GM12878 (cell line): ENCODE measurements around the gene SKAP1. TPM values are rescaled to one million over a fixed set of nuclear protein-coding genes. Genes with fewer than 3 reads are reported as not detected.

ENCODE experiments used
- BCL3 ChIP-seq: IDR thresholded peaks from 2 replicates; pipeline ENCODE4 v1.6.1; 2011; ENCODE audit warnings: borderline replicate concordance, low read depth, mild to moderate bottlenecking, moderate library complexity, low read length; ENCODE audit not compliant: insufficient read depth, poor library complexity, severe bottlenecking
- NFIC ChIP-seq: IDR thresholded peaks from 2 replicates; pipeline ENCODE4 v1.6.1; 2012; ENCODE audit warnings: low read depth, mild to moderate bottlenecking, inconsistent platforms, low read length, moderate library complexity
- POLR2A ChIP-seq: IDR thresholded peaks from 2 replicates; pipeline ENCODE4 v1.6.1; 2011; ENCODE audit warnings: low read depth, mild to moderate bottlenecking, low read length
- PRDM15 ChIP-seq: fragments of 450-650 bp; formaldehyde crosslinking; IDR thresholded peaks from 2 replicates; pipeline ENCODE4 v1.4.0; 2020; ENCODE audit warnings: mild to moderate bottlenecking, moderate library complexity
- RAD21 ChIP-seq: IDR thresholded peaks from 2 replicates; pipeline ENCODE4 v1.6.1; 2011; ENCODE audit warnings: mild to moderate bottlenecking, low read depth, low read length, moderate library complexity; ENCODE audit not compliant: insufficient read depth
- SMAD5 ChIP-seq: IDR thresholded peaks from 2 replicates; pipeline ENCODE4 v1.6.1; 2016; ENCODE audit warnings: antibody characterized with exemption, low read depth
- USF2 ChIP-seq: IDR thresholded peaks from 2 replicates; pipeline ENCODE4 v1.6.1; 2011; ENCODE audit warnings: low read depth, low read length, improper control_type of control experiment, borderline replicate concordance
- ZBTB11 ChIP-seq: fragments of 450-650 bp; formaldehyde crosslinking; IDR thresholded peaks from 2 replicates; pipeline ENCODE4 v1.5.0; 2022; ENCODE audit warnings: mild to moderate bottlenecking, missing genetic modification characterization
- ZNF207 ChIP-seq: fragments of 450-650 bp; IDR thresholded peaks from 2 replicates; pipeline ENCODE4 v1.6.1; 2014; ENCODE audit warnings: antibody characterized with exemption, mild to moderate bottlenecking, borderline replicate concordance
- polyA plus RNA-seq, 11 experiments: library from polyadenylated mRNA; depleted of rRNA in 4 of 11; unstranded in 6 of 11; stranded (reverse) in 5 of 11; fragments of >200 nt; fragmentation: Nextera tagmentation in 4 of 11; fragmentation: Illumina TruSeq in 1 of 11; extraction: Ambion mirVana in 4 of 11; extraction: Trizol in 1 of 11; gene quantifications; 1 replicate in 1 of 11; 2 replicates in 10 of 11; pipeline versions ENCODE4 v1.2.1 to v1.2.3, GENCODE V29; 2011 to 2016; ENCODE audit warnings: inconsistent platforms in 2 of 11, missing spikeins in 2 of 11, low read depth in 1 of 11
- total RNA-seq, 4 experiments: library from RNA; depleted of rRNA in 3 of 4; stranded (reverse); fragments of >200 nt in 3 of 4; fragmentation: Illumina TruSeq in 1 of 4; extraction: Trizol in 1 of 4; gene quantifications; 2 replicates each; pipeline versions ENCODE4 v1.2.1 to v1.2.3, GENCODE V29; 2013 to 2021

Gene SKAP1
- total and polyA plus RNA-seq, 10 of the 15 experiments (the other 5 are each of a cell fraction or from before 2014, with no cell fraction given): 17.1 to 97.6 (median 35.9) TPM

- TF ChIP-seq PRDM15 (CRISPR knock-in tag) (no peak), POLR2A (no peak), ZNF207 (no peak), ZBTB11 (CRISPR knock-in tag) (no peak), SMAD5 (no peak), USF2 (no peak), BCL3 (no peak), NFIC (no peak), RAD21 (no peak)
- TF ChIP-seq, all 136 proteins: peak for 0
Measured at GRCh38 chr17:48191362-48191761, 238.7 kb downstream of the SKAP1 start (continued).
